ENCODE results near the gene ACOXL. TPM values are rescaled to one million over a fixed set of nuclear protein-coding genes. Genes with fewer than 3 reads are reported as not detected.

The ACOXL gene
- total and polyA plus RNA-seq, 2 donors (not counting 3 experiments of a cell fraction or from before 2014, with no cell fraction given) = not detected

GRCh38 chr2:111120253-111121027, 388.1 kb downstream of the ACOXL start, which contains the start of gene BCL2L11:
Gene BCL2L11, plus strand, starts transcription at chr2:111120914. Its CDS starts 2,832 bp downstream, at chr2:111123746.
- Histone ChIP-seq H3K4me3 (replicated peaks in 1 of 3; ENCODE audit: insufficient read depth in 1 of 3, low read depth in 1 of 3, low read length in 3 of 3) (peak within 1 kb of the TSS; percentile 18 to 93 (median 40)), H3K9me3 (replicated peaks; ENCODE audit: control insufficient read depth, insufficient read depth, low read length) (no peaks in the 10 kb centered on the region), H3K4me2 (ENCODE audit: insufficient read depth, low read length) (peak within 1 kb of the TSS; percentile 49), H3K36me3 (ENCODE audit: control insufficient read depth in 2 of 2, extremely low read depth in 1 of 2, insufficient read depth in 2 of 2, low read length in 2 of 2) (peaks cover 0 to 7% of the 10 kb centered on the region in 2 experiments), H2AFZ (ENCODE audit: low read depth, low read length) (peak within 1 kb of the TSS; percentile 87), H3K27me3 (ENCODE audit: control insufficient read depth in 2 of 2, insufficient read depth in 2 of 2, low read length in 2 of 2) (peaks cover 17 to 47% of the 10 kb centered on the region in 2 experiments), H3K27ac (ENCODE audit: insufficient read depth, low read depth, low read length) (no peak within 1 kb of the TSS), H3K9me1 (replicated peaks; ENCODE audit: control insufficient read depth, extremely low read depth, insufficient read depth, low read length) (no peaks in the 10 kb centered on the region), H3K9ac (replicated peaks; ENCODE audit: extremely low read depth, insufficient read depth, low read length) (peak within 1 kb of the TSS; percentile 42), H4K20me1 (replicated peaks; ENCODE audit: control insufficient read depth, extremely low read depth, insufficient read depth, low read length) (no peaks in the 10 kb centered on the region), H3K79me2 (ENCODE audit: control insufficient read depth, insufficient read depth, low read length) (no peaks in the 10 kb centered on the region), H3K4me1 (ENCODE audit: control insufficient read depth, extremely low read depth, insufficient read depth, low read length) (peaks cover 37% of the 10 kb centered on the region)
- TF ChIP-seq POLR2A (IDR thresholded peaks at IDR 0.05; ENCODE audit: low read depth, low read length) = peak; percentile 70
- TF ChIP-seq POLR2AphosphoS5 (IDR thresholded peaks at IDR 0.05; ENCODE audit: insufficient read depth, low read depth, low read length) = peak; percentile 90
- no peak for TF ChIP-seq JUN (IDR thresholded peaks at IDR 0.05; ENCODE audit: borderline replicate concordance, insufficient read depth, insufficient read length, low read depth)
- TF ChIP-seq CTCF (IDR thresholded peaks at IDR 0.05; ENCODE audit: extremely low read depth in 1 of 2, insufficient read depth in 1 of 2, low read depth in 1 of 2, low read length in 2 of 2) = peak; percentile 8 to 38
- intact Hi-C loops (cut with micrococcal nuclease) = loop anchor here (1.0 to 5.0 kb wide), 3 partner anchors 28 to 372 kb away; no protein-coding TSS in a partner anchor
- peak; percentile 92 for DNase-seq (ENCODE audit: low read depth, low spot score)
- CTCF ChIA-PET = interaction anchor here (0.8 to 1.7 kb wide), 8 partner anchors 10 to 579 kb away, joined by 3 to 10 read pairs (median 3); no protein-coding TSS in a partner anchor
- dilution Hi-C loops (cut with MboI; ENCODE audit: extremely low pct_ligation_motif_present, low sequenced_read_pairs) = no loop called here
- POLR2A ChIA-PET = interaction anchor here (0.6 to 1.7 kb wide), 10 partner anchors 11 to 583 kb away, joined by 3 to 9 read pairs (median 4); no protein-coding TSS in a partner anchor
- no TSS peak for BruUV-seq (replicated peaks)
- peak; percentile 87 for FAIRE-seq
